AG09319 (cell line): Measurements from ENCODE around the gene FERD3L.

Experiments
- DNase-seq: peaks from one replicate; pipeline ENCODE4 v3.0.0-alpha.2; 2010; ENCODE audit warnings: low read depth; ENCODE audit errors: extremely low read depth
- CTCF ChIP-seq: IDR thresholded peaks from 2 replicates; pipeline ENCODE4 v1.5.1; 2011; ENCODE audit warnings: low read depth, mild to moderate bottlenecking, inconsistent platforms, low read length, moderate library complexity

The FERD3L gene

GRCh38 chr7:19114551-19114855 lies 30.7 kb downstream of the FERD3L start:
- no peak for DNase-seq
- no peak for TF ChIP-seq CTCF

- no peak for DNase-seq
- TF ChIP-seq CTCF: no peak
These were observed 31.2 kb downstream of the FERD3L start for GRCh38 chr7:19113855-19114550.

- DNase-seq: no peak
- TF ChIP-seq CTCF: no peak
These were observed 32.2 kb downstream of the FERD3L start for GRCh38 chr7:19113002-19113350.

GRCh38 chr7:19112274-19113001 lies 32.8 kb downstream of the FERD3L start:
- no peak for TF ChIP-seq CTCF
- DNase-seq: peak; percentile 82

- no peak for TF ChIP-seq CTCF
- no peak for DNase-seq
These were observed 33.5 kb downstream of the FERD3L start for GRCh38 chr7:19111474-19112273.

- no peak for DNase-seq
- TF ChIP-seq CTCF: no peak
These were observed 34.4 kb downstream of the FERD3L start for GRCh38 chr7:19110776-19111175.
